22Rv1 (cell line): ENCODE measurements around the gene BABAM2.
"Not testable (repeated sequence)": the region's sequence is repeated elsewhere in the genome, so short reads cannot be mapped to it uniquely, and the experiment has no call there.

Experiments
- ZFX ChIP-seq: fragments of 450-650 bp; IDR thresholded peaks from 2 replicates; pipeline ENCODE4 v1.6.1; 2017; ENCODE audit warnings: antibody characterized with exemption, borderline replicate concordance
- TF ChIP-seq, protein P1 (sequence below): fragments of 450-650 bp; IDR thresholded peaks from 2 replicates; pipeline ENCODE4 v1.5.1; 2017; ENCODE audit warnings: mild to moderate bottlenecking

DNA sequence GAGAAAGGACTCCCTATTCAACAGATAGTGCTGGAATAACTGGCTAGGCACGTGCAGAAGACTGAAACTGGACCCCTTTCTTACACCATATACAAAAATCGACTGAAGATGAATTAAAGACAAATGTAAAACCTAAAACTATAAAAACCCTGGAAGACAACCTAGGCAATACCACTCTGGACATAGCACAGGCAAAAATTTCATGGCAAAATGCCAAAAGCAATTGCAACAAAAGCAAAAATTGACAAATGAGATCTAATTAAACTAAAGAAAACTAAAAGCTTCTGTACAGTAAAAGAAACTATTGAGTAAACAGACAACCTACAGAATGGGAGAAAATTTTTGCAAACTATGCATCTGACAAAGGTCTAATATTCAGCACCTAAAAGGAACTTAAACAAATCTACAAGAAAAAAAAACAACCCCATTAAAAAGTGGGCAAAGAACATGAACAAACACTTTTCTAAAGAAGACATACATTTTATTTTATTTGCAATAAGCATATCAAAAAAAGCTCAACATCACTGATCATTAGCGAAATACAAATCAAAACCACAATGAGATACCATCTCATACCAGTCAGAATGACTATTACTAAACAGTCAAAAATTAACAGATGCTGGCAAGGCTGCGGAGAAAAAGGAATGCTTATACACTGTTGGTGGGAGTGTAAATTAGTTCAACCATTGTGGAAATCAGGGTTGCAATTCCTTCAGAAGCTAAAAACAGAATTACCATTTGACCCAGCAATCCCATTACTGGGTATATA, 8.5 kb upstream of the BABAM2 start:
- TF ChIP-seq, protein P1, sequence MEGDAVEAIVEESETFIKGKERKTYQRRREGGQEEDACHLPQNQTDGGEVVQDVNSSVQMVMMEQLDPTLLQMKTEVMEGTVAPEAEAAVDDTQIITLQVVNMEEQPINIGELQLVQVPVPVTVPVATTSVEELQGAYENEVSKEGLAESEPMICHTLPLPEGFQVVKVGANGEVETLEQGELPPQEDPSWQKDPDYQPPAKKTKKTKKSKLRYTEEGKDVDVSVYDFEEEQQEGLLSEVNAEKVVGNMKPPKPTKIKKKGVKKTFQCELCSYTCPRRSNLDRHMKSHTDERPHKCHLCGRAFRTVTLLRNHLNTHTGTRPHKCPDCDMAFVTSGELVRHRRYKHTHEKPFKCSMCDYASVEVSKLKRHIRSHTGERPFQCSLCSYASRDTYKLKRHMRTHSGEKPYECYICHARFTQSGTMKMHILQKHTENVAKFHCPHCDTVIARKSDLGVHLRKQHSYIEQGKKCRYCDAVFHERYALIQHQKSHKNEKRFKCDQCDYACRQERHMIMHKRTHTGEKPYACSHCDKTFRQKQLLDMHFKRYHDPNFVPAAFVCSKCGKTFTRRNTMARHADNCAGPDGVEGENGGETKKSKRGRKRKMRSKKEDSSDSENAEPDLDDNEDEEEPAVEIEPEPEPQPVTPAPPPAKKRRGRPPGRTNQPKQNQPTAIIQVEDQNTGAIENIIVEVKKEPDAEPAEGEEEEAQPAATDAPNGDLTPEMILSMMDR: not testable (repeated sequence)
- TF ChIP-seq ZFX: not testable (repeated sequence)
